Ishikawa (cell line): ENCODE results near the gene CDCA3.

Experiments used
- CEBPB ChIP-seq: IDR thresholded peaks from 2 replicates; pipeline ENCODE4 v1.6.1; 2012
- CREB1 ChIP-seq: IDR thresholded peaks from 2 replicates; pipeline ENCODE4 v1.6.1; 2012; ENCODE audit warnings: low read depth
- EGR1 ChIP-seq: IDR thresholded peaks from 2 replicates; pipeline ENCODE4 v1.6.1; 2012
- EP300 ChIP-seq: IDR thresholded peaks from 2 replicates; pipeline ENCODE4 v1.6.1; 2012; ENCODE audit warnings: borderline replicate concordance
- FOXM1 ChIP-seq: IDR thresholded peaks from 2 replicates; pipeline ENCODE4 v1.6.1; 2012; ENCODE audit warnings: low read depth, borderline replicate concordance
- NFIC ChIP-seq: IDR thresholded peaks from 2 replicates; pipeline ENCODE4 v1.6.1; 2012
- RAD21 ChIP-seq: IDR thresholded peaks from 2 replicates; pipeline ENCODE4 v1.6.1; 2012; ENCODE audit warnings: low read depth
- TAF1 ChIP-seq: IDR thresholded peaks from 2 replicates; pipeline ENCODE4 v1.6.1; 2012; ENCODE audit warnings: low read depth, mild to moderate bottlenecking
- TCF12 ChIP-seq: IDR thresholded peaks from 2 replicates; pipeline ENCODE4 v1.6.1; 2012; ENCODE audit warnings: low read depth
- YY1 ChIP-seq: IDR thresholded peaks from 2 replicates; pipeline ENCODE4 v1.6.1; 2012; ENCODE audit warnings: low read depth
- ZBTB7A ChIP-seq: IDR thresholded peaks from 2 replicates; pipeline ENCODE4 v1.6.1; 2012; ENCODE audit warnings: low read depth
- TF ChIP-seq, protein P1 (sequence below): IDR thresholded peaks from 2 replicates; pipeline ENCODE4 v1.6.1; 2012
- TF ChIP-seq, protein P2 (sequence below): IDR thresholded peaks from 2 replicates; pipeline ENCODE4 v1.6.1; 2012; ENCODE audit warnings: low read depth, mild to moderate bottlenecking

DNA sequence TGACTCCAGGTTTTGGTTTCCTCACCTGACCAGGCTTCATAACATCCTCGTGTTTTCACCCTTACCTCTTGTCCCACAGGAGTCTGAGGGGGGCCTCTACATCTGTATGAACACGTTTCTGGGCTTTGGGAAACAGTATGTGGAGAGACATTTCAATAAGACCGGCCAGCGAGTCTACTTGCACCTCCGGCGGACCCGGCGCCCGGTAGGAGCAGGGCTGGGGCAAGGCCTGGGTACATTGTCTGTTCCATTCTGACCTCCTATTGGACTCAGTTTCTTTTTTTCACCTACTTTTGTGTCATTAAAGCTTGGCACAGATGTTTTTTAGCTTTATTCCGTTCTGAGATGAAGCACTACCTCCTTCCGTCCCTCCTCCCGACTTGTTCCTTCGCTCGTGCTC is 4.2 kb upstream of the CDCA3 start:
- no peak for TF ChIP-seq EP300
- TF ChIP-seq TAF1, result no peak
- TF ChIP-seq EGR1, result no peak
- no peak for TF ChIP-seq ZBTB7A
- TF ChIP-seq, protein P1, sequence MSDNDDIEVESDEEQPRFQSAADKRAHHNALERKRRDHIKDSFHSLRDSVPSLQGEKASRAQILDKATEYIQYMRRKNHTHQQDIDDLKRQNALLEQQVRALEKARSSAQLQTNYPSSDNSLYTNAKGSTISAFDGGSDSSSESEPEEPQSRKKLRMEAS, result no peak
- no peak for TF ChIP-seq FOXM1
- no peak for TF ChIP-seq CREB1
- TF ChIP-seq NFIC, result no peak
- TF ChIP-seq, protein P2, sequence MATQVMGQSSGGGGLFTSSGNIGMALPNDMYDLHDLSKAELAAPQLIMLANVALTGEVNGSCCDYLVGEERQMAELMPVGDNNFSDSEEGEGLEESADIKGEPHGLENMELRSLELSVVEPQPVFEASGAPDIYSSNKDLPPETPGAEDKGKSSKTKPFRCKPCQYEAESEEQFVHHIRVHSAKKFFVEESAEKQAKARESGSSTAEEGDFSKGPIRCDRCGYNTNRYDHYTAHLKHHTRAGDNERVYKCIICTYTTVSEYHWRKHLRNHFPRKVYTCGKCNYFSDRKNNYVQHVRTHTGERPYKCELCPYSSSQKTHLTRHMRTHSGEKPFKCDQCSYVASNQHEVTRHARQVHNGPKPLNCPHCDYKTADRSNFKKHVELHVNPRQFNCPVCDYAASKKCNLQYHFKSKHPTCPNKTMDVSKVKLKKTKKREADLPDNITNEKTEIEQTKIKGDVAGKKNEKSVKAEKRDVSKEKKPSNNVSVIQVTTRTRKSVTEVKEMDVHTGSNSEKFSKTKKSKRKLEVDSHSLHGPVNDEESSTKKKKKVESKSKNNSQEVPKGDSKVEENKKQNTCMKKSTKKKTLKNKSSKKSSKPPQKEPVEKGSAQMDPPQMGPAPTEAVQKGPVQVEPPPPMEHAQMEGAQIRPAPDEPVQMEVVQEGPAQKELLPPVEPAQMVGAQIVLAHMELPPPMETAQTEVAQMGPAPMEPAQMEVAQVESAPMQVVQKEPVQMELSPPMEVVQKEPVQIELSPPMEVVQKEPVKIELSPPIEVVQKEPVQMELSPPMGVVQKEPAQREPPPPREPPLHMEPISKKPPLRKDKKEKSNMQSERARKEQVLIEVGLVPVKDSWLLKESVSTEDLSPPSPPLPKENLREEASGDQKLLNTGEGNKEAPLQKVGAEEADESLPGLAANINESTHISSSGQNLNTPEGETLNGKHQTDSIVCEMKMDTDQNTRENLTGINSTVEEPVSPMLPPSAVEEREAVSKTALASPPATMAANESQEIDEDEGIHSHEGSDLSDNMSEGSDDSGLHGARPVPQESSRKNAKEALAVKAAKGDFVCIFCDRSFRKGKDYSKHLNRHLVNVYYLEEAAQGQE, result no peak
- no peak for TF ChIP-seq RAD21
- no peak for TF ChIP-seq CEBPB
- TF ChIP-seq YY1, result no peak
- TF ChIP-seq TCF12, result no peak
